GM10248 (cell line): ENCODE results near the gene BPGM.

Experiments used
- CTCF ChIA-PET: fragments of 300-600 bp; sonication (Branson Sonifier 250); formaldehyde crosslinking; extraction: SDS; loops from one replicate; lab custom pipeline; 2021; ENCODE audit warnings: antibody characterized with exemption; lab: Yijun Ruan, JAX
- POLR2A ChIA-PET: fragments of 350-650 bp; sonication (Branson Sonifier 250); formaldehyde crosslinking; extraction: SDS; loops from one replicate; lab custom pipeline; 2020; ENCODE audit warnings: antibody characterized with exemption; lab: Yijun Ruan, JAX
- DNase-seq: peaks from one replicate; pipeline ENCODE4 v3.0.0; 2012; ENCODE audit errors: extremely low spot score
- TF ChIP-seq, protein P1 (sequence below): IDR thresholded peaks from 2 replicates; pipeline ENCODE4 v1.5.1; 2012; ENCODE audit warnings: mild to moderate bottlenecking, low read depth; ENCODE audit errors: extremely low read depth, missing control alignments, control extremely low read depth

BPGM gene

DNA sequence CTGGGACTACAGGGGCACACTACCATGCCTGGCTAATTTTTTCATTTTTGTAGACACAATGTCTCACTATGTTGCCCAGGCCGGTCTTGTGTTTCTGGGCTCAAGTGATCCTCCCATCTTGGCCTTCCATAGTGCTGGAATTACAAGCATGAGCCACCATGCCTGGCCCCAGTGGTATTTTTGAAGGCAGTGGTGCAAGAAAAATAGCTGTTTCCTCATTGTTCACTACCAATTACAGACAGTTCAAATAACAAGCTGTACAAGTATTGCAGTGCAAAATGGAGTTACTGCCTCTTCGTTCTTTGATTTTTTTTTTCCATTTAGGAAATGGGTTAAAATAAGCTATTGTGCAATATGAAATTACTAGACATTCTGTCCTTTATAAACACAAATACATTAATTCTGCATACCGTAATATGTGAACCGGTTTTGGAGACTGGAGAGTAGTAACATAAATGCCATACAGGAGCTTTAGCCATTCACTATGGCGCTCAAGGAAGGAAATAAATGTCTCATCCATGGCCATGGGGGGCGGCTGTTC, 35.0 kb upstream of the BPGM start:
- DNase-seq = no peak
- CTCF ChIA-PET = interaction anchor here (1.3 to 8.6 kb wide), 4 partner anchors 12 to 179 kb away, joined by 3 to 77 read pairs (median 6); no protein-coding TSS in a partner anchor
- POLR2A ChIA-PET = no interaction called here
- TF ChIP-seq, protein P1, sequence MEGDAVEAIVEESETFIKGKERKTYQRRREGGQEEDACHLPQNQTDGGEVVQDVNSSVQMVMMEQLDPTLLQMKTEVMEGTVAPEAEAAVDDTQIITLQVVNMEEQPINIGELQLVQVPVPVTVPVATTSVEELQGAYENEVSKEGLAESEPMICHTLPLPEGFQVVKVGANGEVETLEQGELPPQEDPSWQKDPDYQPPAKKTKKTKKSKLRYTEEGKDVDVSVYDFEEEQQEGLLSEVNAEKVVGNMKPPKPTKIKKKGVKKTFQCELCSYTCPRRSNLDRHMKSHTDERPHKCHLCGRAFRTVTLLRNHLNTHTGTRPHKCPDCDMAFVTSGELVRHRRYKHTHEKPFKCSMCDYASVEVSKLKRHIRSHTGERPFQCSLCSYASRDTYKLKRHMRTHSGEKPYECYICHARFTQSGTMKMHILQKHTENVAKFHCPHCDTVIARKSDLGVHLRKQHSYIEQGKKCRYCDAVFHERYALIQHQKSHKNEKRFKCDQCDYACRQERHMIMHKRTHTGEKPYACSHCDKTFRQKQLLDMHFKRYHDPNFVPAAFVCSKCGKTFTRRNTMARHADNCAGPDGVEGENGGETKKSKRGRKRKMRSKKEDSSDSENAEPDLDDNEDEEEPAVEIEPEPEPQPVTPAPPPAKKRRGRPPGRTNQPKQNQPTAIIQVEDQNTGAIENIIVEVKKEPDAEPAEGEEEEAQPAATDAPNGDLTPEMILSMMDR = no peak

DNA sequence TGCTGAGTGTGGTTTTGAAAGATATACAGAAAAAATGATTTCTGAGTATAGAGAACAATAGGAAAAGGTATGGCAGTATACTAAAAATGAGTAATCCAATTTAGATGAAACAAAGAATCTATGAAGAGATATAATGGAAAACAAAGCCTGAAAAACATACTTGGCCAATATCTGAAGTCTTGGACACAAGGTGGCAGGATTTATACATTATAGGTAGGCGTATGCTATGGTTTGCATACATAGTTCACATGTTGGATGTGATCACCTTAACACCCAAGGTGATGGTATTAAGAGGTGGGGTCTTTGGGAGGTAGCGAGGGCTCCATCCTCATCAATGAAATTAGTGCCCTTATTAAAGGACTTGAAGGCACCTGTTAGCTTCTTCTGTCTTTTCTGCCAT, 34.5 kb upstream of the BPGM start:
- DNase-seq = no peak
- ChIA-PET CTCF (interaction anchor here (1.3 to 8.6 kb wide), 4 partner anchors 12 to 179 kb away, joined by 3 to 77 read pairs (median 6); no protein-coding TSS in a partner anchor), POLR2A (no interaction called here)
- TF ChIP-seq, protein P1 = no peak

DNA sequence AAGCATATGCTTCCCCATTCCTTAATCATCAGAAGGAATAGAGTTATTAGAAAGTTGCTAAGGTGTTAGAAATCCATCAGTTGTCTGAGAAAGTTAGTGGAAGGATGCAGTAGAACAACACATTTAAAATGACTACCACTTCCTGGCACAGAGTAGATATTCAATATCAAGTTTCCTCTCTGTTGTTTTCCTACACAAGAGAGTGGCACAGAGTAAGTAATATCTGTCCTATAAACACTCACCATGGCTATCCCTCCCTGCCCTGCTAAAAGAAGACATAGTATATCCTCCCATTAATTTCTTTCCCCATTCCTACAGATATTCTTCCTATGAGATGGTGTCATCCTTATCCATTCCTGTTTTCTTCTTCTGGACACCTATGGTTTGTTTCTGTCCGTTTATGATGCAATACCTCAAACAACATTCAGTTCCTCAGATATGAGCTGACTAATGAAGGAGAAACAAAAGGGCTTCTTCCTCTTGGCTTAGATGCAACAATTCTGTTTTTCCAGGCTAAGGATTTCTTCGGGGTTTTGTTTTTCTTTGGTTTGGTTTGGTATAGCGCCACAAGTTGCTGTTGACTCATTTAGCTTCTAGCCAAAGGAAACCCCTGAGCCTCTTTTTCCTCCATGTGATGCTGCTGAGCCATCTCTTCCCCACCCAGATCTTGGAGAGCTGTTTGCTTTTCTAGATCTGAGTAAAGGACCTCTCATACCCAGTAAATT, 32.9 kb upstream of the BPGM start:
- DNase-seq = no peak
- CTCF ChIA-PET = interaction anchor here (0.9 to 8.6 kb wide), 3 partner anchors 8 to 181 kb away, joined by 3 to 77 read pairs (median 3); no protein-coding TSS in a partner anchor
- POLR2A ChIA-PET = no interaction called here
- TF ChIP-seq, protein P1 = no peak

DNA sequence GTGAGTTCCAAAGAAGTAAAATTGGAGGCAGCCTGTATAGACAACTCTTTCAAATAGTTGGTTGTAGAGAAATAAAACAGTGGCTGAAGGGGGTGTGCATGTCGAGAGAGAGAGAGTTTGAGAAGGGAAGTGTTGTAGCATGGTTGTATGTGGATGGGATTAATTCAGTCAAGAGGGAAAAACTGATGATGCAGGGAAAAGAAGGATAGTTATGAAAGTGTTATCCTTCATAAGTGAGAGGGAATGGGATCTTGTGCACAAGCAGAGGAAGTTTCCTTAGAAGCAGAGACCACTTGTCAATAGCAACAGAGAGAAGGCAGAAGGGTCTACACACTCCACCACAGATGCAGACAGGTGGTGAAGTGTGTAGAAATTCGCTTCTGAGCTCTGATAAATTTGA, 30.0 kb upstream of the BPGM start:
- no peak for DNase-seq
- ChIA-PET CTCF (interaction anchor here (1.2 to 1.7 kb wide), 3 partner anchors 9 to 17 kb away, joined by 3 to 5 read pairs (median 4); no protein-coding TSS in a partner anchor), POLR2A (no interaction called here)
- TF ChIP-seq, protein P1 = no peak

DNA sequence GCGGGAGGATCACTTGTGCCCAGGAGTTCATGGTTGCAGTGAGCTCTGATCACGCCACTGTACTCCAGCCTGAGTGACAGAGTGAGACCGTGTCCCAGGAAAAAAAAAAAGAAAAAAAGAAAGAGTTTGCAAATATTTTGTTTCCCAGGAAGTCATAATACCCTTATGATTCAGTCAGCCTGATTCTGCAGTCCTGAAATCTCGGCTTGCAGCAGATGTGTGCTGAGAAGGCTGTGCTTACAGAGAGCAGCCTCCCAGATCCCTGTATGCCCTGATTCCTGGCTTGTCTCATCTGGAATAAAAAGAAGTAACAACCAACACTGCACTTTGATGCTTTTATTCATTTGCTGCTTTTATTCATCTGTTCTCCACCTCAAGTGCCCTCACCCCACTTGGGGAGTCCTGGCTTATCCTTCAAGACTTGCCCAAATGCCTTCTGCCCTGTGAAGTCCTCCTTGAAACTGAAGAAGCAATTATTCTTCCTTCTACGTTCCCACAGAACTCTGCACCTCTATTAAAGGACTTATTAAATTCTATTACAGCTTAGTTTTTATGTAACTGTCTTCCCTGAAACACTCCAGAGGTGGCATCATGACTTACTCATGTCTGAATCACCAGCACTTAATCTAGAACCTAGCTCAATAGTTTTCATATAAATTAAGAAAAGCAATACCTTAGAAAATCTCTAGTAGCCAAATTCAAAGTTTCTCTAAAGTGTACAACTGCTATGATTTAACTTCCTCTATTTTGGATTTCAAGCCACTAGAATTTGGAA, 27.7 kb upstream of the BPGM start:
- CTCF ChIA-PET = interaction anchor here (1.1 to 2.1 kb wide), 6 partner anchors 11 to 186 kb away, joined by 4 to 9 read pairs (median 5); no protein-coding TSS in a partner anchor
- DNase-seq = no peak
- POLR2A ChIA-PET = no interaction called here
- TF ChIP-seq, protein P1 = no peak
